LNCAP (cell line): Measurements from ENCODE around the gene LGALS9B.
"Not testable (repeated sequence)": the region's sequence is repeated elsewhere in the genome, so short reads cannot be mapped to it uniquely, and the experiment has no call there.

Experiments used
- CTCF ChIP-seq: fragments of 450-650 bp; IDR thresholded peaks from 2 replicates; pipeline ENCODE4 v1.5.1; 2017; ENCODE audit warnings: mild to moderate bottlenecking

LGALS9B gene

DNA sequence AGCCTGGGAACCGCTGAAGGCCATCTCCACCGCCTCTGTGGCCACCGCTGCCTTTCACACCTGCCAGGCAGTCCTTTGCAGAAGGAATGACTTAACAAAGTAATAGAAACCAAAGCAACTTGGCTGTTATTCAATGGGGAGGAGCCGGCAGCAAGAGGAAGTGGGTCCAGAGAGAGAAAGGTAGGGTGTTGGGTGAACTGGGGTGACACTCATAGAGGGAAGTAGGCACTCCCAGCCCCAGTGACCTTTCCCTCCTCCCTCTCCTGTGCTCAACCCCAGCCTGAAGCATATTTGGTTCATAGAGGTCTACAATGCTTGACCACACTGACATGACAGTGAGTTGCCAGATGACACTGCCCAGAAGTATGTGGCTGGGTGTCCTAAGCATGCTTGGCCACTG is at the start of gene LGALS9B:
TSS of gene LGALS9B (minus strand) at position 93 of the 400 bp plus-strand sequence. CDS start at position 24, 69 bp downstream.
- TF ChIP-seq CTCF = not testable (repeated sequence)
